Measurements from ENCODE around the gene LTB4R.

DNA sequence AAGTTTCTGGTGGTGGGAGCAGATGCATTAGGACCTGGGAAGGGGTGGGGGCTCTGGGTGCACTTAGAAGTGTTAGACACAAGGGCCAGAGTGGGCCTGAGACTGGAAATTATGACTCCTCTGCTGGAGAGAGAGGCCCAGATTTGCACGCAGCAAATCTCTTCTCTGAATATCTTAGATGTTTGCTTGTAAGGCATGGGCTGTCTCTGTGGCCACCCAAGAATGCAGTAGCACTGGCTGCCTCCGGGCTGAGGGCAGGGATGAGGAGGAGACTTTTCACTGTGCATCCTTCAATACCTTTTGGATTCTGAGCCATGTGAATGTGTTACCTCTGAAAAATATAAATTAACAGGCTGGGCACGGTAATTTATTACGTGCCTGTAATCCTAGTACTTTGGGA lies 26.0 kb upstream of the LTB4R start:
- TF ChIP-seq POLR2AphosphoS5 (IDR thresholded peaks at IDR 0.05): no peak
- no peak for TF ChIP-seq POLR2A (IDR thresholded peaks at IDR 0.05)
- no peak for TF ChIP-seq EP300 (IDR thresholded peaks at IDR 0.05)

All from upper lobe of left lung (tissue), 4 donors.